GM12878 (cell line): Measurements from ENCODE around the gene ANP32E. TPM values are rescaled to one million over a fixed set of nuclear protein-coding genes. Genes with fewer than 3 reads are reported as not detected.

Source experiments
- ATAC-seq: fragments of 200-7000 bp; cut with Tn5 transposase; 3 replicates; pipeline ENCODE4 v1.9.1; 2020; ENCODE audit warnings: mild to moderate bottlenecking, moderate library complexity
- BruUV-seq: library from RNA; stranded (reverse); fragments of 400-500 nt; replicated peaks from 2 replicates; lab custom pipeline; 2021; lab: Mats Ljungman, UMichigan
- CTCF ChIA-PET: fragments of 300-600 bp; sonication (Branson Sonifier 250); formaldehyde crosslinking; extraction: SDS; loops from one replicate; lab custom pipeline; 2021; ENCODE audit warnings: inconsistent platforms; lab: Yijun Ruan, JAX
- POLR2A ChIA-PET: fragments of 350-600 bp; formaldehyde crosslinking; extraction: SDS; loops from one replicate; lab custom pipeline; 2021; ENCODE audit warnings: inconsistent platforms; lab: Charles Lee
- RAD21 ChIA-PET: fragments of 300-600 bp; sonication (Branson Sonifier 250); formaldehyde crosslinking; loops from one replicate; lab custom pipeline; 2023; ENCODE audit warnings: antibody characterized with exemption; ENCODE audit not compliant: unreplicated experiment; lab: Charles Lee
- SMC1A ChIA-PET: fragments of 300-600 bp; sonication (Branson Sonifier 250); formaldehyde crosslinking; loops from one replicate; lab custom pipeline; 2023; ENCODE audit not compliant: unreplicated experiment, uncharacterized antibody; lab: Charles Lee
- DNase-seq: peaks from one replicate; pipeline ENCODE4 v3.0.0-alpha.2; 2011; ENCODE audit warnings: low read depth, low spot score
- FAIRE-seq: peaks from 3 replicates; lab custom pipeline; 2011; peaks lifted over from hg19 to GRCh38; lab: Jason Lieb, UNC
- H2AFZ ChIP-seq: 2 replicates; pipeline ENCODE4 v1.6.0; 2011; ENCODE audit warnings: low read depth, low read length, control low read depth; ENCODE audit not compliant: control insufficient read depth
- H3K27ac ChIP-seq: 2 replicates; pipeline ENCODE4 v1.5.1; 2011; ENCODE audit warnings: control low read depth; ENCODE audit not compliant: control insufficient read depth, insufficient read depth
- H3K27me3 ChIP-seq, 2 experiments: replicated peaks in 1 of 2; 2 replicates each; pipeline versions ENCODE4 v1.6.0 to v1.6.1; 2011; ENCODE audit warnings: low read length in 1 of 2; ENCODE audit not compliant: control insufficient read depth in 2 of 2, insufficient read depth in 2 of 2
- H3K36me3 ChIP-seq, 2 experiments: 2 replicates each; pipeline ENCODE4 v1.5.1; 2011; ENCODE audit warnings: low read length in 1 of 2; ENCODE audit not compliant: control insufficient read depth in 2 of 2, insufficient read depth in 2 of 2
- H3K4me1 ChIP-seq: 2 replicates; pipeline ENCODE4 v1.6.1; 2011; ENCODE audit warnings: mild to moderate bottlenecking, low read length, moderate library complexity, mixed read lengths; ENCODE audit not compliant: control insufficient read depth, insufficient read depth
- H3K4me2 ChIP-seq: 2 replicates; pipeline ENCODE4 v1.6.0; 2011; ENCODE audit warnings: control low read depth; ENCODE audit not compliant: control insufficient read depth, insufficient read depth
- H3K4me3 ChIP-seq: fragments of 200-600 bp; sonication (generic); 2 replicates; pipeline ENCODE4 v1.5.1; 2016
- H3K79me2 ChIP-seq: 2 replicates; pipeline ENCODE4 v1.6.0; 2011; ENCODE audit warnings: low read length; ENCODE audit not compliant: control insufficient read depth, insufficient read depth
- H3K9ac ChIP-seq: 2 replicates; pipeline ENCODE4 v1.8.0; 2011; ENCODE audit warnings: low read length, control low read depth, mixed read lengths; ENCODE audit not compliant: control insufficient read depth, insufficient read depth
- H3K9me3 ChIP-seq: replicated peaks from 3 replicates; pipeline ENCODE4 v1.5.1; 2011; ENCODE audit warnings: mild to moderate bottlenecking, low read length; ENCODE audit not compliant: control insufficient read depth, insufficient read depth
- H4K20me1 ChIP-seq: 2 replicates; pipeline ENCODE4 v1.6.0; 2011; ENCODE audit not compliant: control insufficient read depth, insufficient read depth
- BCL11A ChIP-seq: IDR thresholded peaks from 2 replicates; pipeline ENCODE4 v1.6.1; 2011; ENCODE audit warnings: low read depth, low read length
- BHLHE40 ChIP-seq, 2 experiments: fragments of 450-650 bp in 1 of 2; IDR thresholded peaks; 2 replicates each; pipeline ENCODE4 v1.6.1; 2011 to 2017; ENCODE audit warnings: low read depth in 2 of 2, borderline replicate concordance in 1 of 2, improper control_type of control experiment in 1 of 2, low read length in 1 of 2, mild to moderate bottlenecking in 1 of 2
- CBX5 ChIP-seq: sonication (generic); IDR thresholded peaks from 2 replicates; pipeline ENCODE4 v1.6.1; 2016; ENCODE audit warnings: low read depth, moderate library complexity, mild to moderate bottlenecking, inconsistent platforms
- FOXK2 ChIP-seq: fragments of 450-650 bp; IDR thresholded peaks from 2 replicates; pipeline ENCODE4 v1.6.1; 2017; ENCODE audit warnings: mild to moderate bottlenecking, moderate library complexity
- FOXM1 ChIP-seq: IDR thresholded peaks from 2 replicates; pipeline ENCODE4 v1.6.1; 2012; ENCODE audit warnings: low read depth, mild to moderate bottlenecking, inconsistent platforms, low read length, moderate library complexity
- JUND ChIP-seq: IDR thresholded peaks from 2 replicates; pipeline ENCODE4 v1.6.1; 2012; ENCODE audit warnings: low read depth, mild to moderate bottlenecking, low read length, improper control_type of control experiment, moderate library complexity
- MTA3 ChIP-seq: IDR thresholded peaks from 2 replicates; pipeline ENCODE4 v1.6.1; 2012; ENCODE audit warnings: low read length, inconsistent platforms, borderline replicate concordance
- PAX5 ChIP-seq: IDR thresholded peaks from 2 replicates; pipeline ENCODE4 v1.6.1; 2011; ENCODE audit warnings: low read depth, low read length, borderline replicate concordance
- RB1 ChIP-seq: fragments of 450-650 bp; formaldehyde crosslinking; IDR thresholded peaks from 2 replicates; pipeline ENCODE4 v1.6.1; 2017; ENCODE audit warnings: mild to moderate bottlenecking, borderline replicate concordance
- RCOR1 ChIP-seq: conservative IDR thresholded peaks from 2 replicates; pipeline ENCODE4 v1.6.1; 2012; ENCODE audit warnings: low read depth, low read length, improper control_type of control experiment
- RFX5 ChIP-seq: IDR thresholded peaks from 2 replicates; pipeline ENCODE4 v1.6.1; 2011; ENCODE audit warnings: low read depth, low read length, improper control_type of control experiment
- SPI1 ChIP-seq: IDR thresholded peaks from 2 replicates; pipeline ENCODE4 v1.6.1; 2011; ENCODE audit warnings: low read depth, mild to moderate bottlenecking, low read length, moderate library complexity, borderline replicate concordance; ENCODE audit not compliant: insufficient read depth
- SREBF1 ChIP-seq: IDR thresholded peaks from 2 replicates; pipeline ENCODE4 v1.6.1; 2012; ENCODE audit warnings: mild to moderate bottlenecking, low read length
- TCF12 ChIP-seq: IDR thresholded peaks from 2 replicates; pipeline ENCODE4 v1.6.1; 2011; ENCODE audit warnings: low read depth, mild to moderate bottlenecking, low read length
- ZNF24 ChIP-seq: fragments of 450-650 bp; IDR thresholded peaks from 2 replicates; pipeline ENCODE4 v1.6.1; 2017; ENCODE audit warnings: antibody characterized with exemption, mild to moderate bottlenecking
- ZNF622 ChIP-seq: fragments of 450-650 bp; IDR thresholded peaks from 2 replicates; pipeline ENCODE4 v1.6.1; 2017; ENCODE audit warnings: mild to moderate bottlenecking, inconsistent platforms
- in situ Hi-C: fragments of 300-500 bp; cut with MboI; formaldehyde crosslinking; loops from 9 replicates; pipeline ENCODE4 v1.14.3; 2018; ENCODE audit warnings: mixed read lengths
- intact Hi-C: fragments of 100-400 bp; cut with micrococcal nuclease; formaldehyde crosslinking; loops from one replicate; pipeline ENCODE4 v1.14.2; 2022; ENCODE audit not compliant: unreplicated experiment
- polyA plus RNA-seq, 11 experiments: library from polyadenylated mRNA; depleted of rRNA in 4 of 11; unstranded in 6 of 11; stranded (reverse) in 5 of 11; fragments of >200 nt; fragmentation: Nextera tagmentation in 4 of 11; fragmentation: Illumina TruSeq in 1 of 11; extraction: Ambion mirVana in 4 of 11; extraction: Trizol in 1 of 11; gene quantifications; 1 replicate in 1 of 11; 2 replicates in 10 of 11; pipeline versions ENCODE4 v1.2.1 to v1.2.3, GENCODE V29; 2011 to 2016; ENCODE audit warnings: inconsistent platforms in 2 of 11, missing spikeins in 2 of 11, low read depth in 1 of 11
- total RNA-seq, 4 experiments: library from RNA; depleted of rRNA in 3 of 4; stranded (reverse); fragments of >200 nt in 3 of 4; fragmentation: Illumina TruSeq in 1 of 4; extraction: Trizol in 1 of 4; gene quantifications; 2 replicates each; pipeline versions ENCODE4 v1.2.1 to v1.2.3, GENCODE V29; 2013 to 2021
- TF ChIP-seq, protein P1 (sequence below): fragments of 450-650 bp; formaldehyde crosslinking; IDR thresholded peaks from 2 replicates; pipeline ENCODE4 v1.4.0; 2020; ENCODE audit warnings: mild to moderate bottlenecking, moderate library complexity
- TF ChIP-seq, protein P2 (sequence below): fragments of 450-650 bp; IDR thresholded peaks from 2 replicates; pipeline ENCODE4 v1.6.1; 2018; ENCODE audit warnings: borderline replicate concordance, mild to moderate bottlenecking; ENCODE audit not compliant: partially characterized antibody

The ANP32E gene
- total and polyA plus RNA-seq, 10 of the 15 experiments (the other 5 are each of a cell fraction or from before 2014, with no cell fraction given): 59.2 to 250 (median 121) TPM

DNA sequence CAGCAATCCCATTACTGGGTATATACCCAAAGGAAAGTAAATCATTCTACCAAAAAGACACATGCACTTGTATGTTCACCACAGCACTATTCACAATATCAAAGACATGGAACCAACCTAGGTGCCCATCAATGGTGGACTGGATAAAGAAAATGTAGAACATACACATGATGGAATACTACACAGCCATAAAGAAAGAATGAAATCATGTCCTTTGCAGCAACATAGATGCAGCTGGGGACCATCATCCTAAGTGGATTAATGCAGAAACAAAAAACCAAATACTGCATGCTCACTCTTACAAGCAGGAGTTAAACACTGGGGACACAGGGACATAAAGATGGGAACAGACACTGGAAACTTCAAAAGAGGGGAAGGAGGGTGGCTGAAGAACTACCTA lies 8.7 kb downstream of the ANP32E start:
- H3K4me3 ChIP-seq: no peak overlapping the region
- CTCF ChIA-PET: interaction anchor here (0.9 to 1.0 kb wide), 2 partner anchors 154 to 155 kb away, joined by 3 read pairs; no protein-coding TSS in a partner anchor
- peaks cover 6 to 39% of the 10 kb centered on the region in 2 experiments for H3K36me3 ChIP-seq
- H3K79me2 ChIP-seq: peaks cover 18% of the 10 kb centered on the region
- TF ChIP-seq SREBF1: no peak
- no peak for TF ChIP-seq RFX5
- no peak for TF ChIP-seq ZNF622
- no peak for TF ChIP-seq PAX5
- TF ChIP-seq RCOR1: no peak
- no peak for TF ChIP-seq FOXK2
- TF ChIP-seq SPI1: no peak
- TF ChIP-seq RB1: no peak
- TF ChIP-seq TCF12: no peak
- no peak for TF ChIP-seq JUND
- no peak for TF ChIP-seq BHLHE40 (IDR thresholded peaks at IDR 0.05; ENCODE audit: borderline replicate concordance in 1 of 2, low read depth in 2 of 2, low read length in 1 of 2)
- TF ChIP-seq ZNF24: no peak
- no peak for TF ChIP-seq CBX5
- TF ChIP-seq, protein P1, sequence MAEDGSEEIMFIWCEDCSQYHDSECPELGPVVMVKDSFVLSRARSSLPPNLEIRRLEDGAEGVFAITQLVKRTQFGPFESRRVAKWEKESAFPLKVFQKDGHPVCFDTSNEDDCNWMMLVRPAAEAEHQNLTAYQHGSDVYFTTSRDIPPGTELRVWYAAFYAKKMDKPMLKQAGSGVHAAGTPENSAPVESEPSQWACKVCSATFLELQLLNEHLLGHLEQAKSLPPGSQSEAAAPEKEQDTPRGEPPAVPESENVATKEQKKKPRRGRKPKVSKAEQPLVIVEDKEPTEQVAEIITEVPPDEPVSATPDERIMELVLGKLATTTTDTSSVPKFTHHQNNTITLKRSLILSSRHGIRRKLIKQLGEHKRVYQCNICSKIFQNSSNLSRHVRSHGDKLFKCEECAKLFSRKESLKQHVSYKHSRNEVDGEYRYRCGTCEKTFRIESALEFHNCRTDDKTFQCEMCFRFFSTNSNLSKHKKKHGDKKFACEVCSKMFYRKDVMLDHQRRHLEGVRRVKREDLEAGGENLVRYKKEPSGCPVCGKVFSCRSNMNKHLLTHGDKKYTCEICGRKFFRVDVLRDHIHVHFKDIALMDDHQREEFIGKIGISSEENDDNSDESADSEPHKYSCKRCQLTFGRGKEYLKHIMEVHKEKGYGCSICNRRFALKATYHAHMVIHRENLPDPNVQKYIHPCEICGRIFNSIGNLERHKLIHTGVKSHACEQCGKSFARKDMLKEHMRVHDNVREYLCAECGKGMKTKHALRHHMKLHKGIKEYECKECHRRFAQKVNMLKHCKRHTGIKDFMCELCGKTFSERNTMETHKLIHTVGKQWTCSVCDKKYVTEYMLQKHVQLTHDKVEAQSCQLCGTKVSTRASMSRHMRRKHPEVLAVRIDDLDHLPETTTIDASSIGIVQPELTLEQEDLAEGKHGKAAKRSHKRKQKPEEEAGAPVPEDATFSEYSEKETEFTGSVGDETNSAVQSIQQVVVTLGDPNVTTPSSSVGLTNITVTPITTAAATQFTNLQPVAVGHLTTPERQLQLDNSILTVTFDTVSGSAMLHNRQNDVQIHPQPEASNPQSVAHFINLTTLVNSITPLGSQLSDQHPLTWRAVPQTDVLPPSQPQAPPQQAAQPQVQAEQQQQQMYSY: no peak
- no peak for TF ChIP-seq MTA3
- TF ChIP-seq, protein P2, sequence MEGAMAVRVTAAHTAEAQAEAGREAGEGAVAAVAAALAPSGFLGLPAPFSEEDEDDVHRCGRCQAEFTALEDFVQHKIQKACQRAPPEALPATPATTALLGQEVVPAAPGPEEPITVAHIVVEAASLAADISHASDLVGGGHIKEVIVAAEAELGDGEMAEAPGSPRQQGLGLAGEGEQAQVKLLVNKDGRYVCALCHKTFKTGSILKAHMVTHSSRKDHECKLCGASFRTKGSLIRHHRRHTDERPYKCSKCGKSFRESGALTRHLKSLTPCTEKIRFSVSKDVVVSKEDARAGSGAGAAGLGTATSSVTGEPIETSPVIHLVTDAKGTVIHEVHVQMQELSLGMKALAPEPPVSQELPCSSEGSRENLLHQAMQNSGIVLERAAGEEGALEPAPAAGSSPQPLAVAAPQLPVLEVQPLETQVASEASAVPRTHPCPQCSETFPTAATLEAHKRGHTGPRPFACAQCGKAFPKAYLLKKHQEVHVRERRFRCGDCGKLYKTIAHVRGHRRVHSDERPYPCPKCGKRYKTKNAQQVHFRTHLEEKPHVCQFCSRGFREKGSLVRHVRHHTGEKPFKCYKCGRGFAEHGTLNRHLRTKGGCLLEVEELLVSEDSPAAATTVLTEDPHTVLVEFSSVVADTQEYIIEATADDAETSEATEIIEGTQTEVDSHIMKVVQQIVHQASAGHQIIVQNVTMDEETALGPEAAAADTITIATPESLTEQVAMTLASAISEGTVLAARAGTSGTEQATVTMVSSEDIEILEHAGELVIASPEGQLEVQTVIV: no peak
- TF ChIP-seq BCL11A: no peak
- no peak for TF ChIP-seq FOXM1
- in situ Hi-C loops (no loop called here), intact Hi-C loops (no loop called here)
- H3K4me1 ChIP-seq: no peaks in the 10 kb centered on the region; the same call in 1 of the 2 replicates
- H3K27ac ChIP-seq: no peak overlapping the region
- SMC1A ChIA-PET: interaction anchor here (0.6 kb wide), 1 partner anchor 293 kb away, joined by 4 read pairs; no protein-coding TSS in a partner anchor
- no peak overlapping the region for H2AFZ ChIP-seq
- RAD21 ChIA-PET: no interaction called here
- no peak overlapping the region for H3K4me2 ChIP-seq
- no peaks in the 10 kb centered on the region for H4K20me1 ChIP-seq
- no peaks in the 10 kb centered on the region for H3K9me3 ChIP-seq
- no TSS peak for BruUV-seq
- H3K9ac ChIP-seq: no peak overlapping the region
- POLR2A ChIA-PET: no interaction called here
- no peak for FAIRE-seq
- ATAC-seq: no peak
- no peak for DNase-seq
- no peaks in the 10 kb centered on the region for H3K27me3 ChIP-seq
